ENCODE results near the gene PGA5.
"Not testable (repeated sequence)": the region's sequence is repeated elsewhere in the genome, so short reads cannot be mapped to it uniquely, and the experiment has no call there.

GRCh38 chr11:61218306-61218705 is 22.7 kb upstream of the PGA5 start:
- TF ChIP-seq TAF1 (IDR thresholded peaks at IDR 0.05; ENCODE audit: low read depth); REST (IDR thresholded peaks at IDR 0.05; ENCODE audit: borderline replicate concordance); CTCF (IDR thresholded peaks at IDR 0.05; ENCODE audit: poor library complexity, severe bottlenecking); POLR2AphosphoS5 (IDR thresholded peaks at IDR 0.05): not testable (repeated sequence)

All from neural cell (in vitro differentiated cells).